NB4 (cell line): ENCODE data around the gene PLA2G12A.

Source experiments
- CTCF ChIP-seq: IDR thresholded peaks from one replicate; pipeline ENCODE4 v1.5.1; 2012; ENCODE audit warnings: low read depth, low read length
- MYC ChIP-seq: IDR thresholded peaks from 2 replicates; pipeline ENCODE4 v1.6.1; 2011; ENCODE audit warnings: low read depth, low read length
- POLR2A ChIP-seq: IDR thresholded peaks from 2 replicates; pipeline ENCODE4 v1.6.1; 2011; ENCODE audit warnings: mild to moderate bottlenecking; ENCODE audit not compliant: insufficient read length; ENCODE audit errors: extremely low read depth
- TF ChIP-seq, protein P1 (sequence below): IDR thresholded peaks from 2 replicates; pipeline ENCODE4 v1.6.1; 2011; ENCODE audit warnings: low read depth, low read length

- TF ChIP-seq CTCF, result no peak
- no peak for TF ChIP-seq POLR2A
- TF ChIP-seq, protein P1, sequence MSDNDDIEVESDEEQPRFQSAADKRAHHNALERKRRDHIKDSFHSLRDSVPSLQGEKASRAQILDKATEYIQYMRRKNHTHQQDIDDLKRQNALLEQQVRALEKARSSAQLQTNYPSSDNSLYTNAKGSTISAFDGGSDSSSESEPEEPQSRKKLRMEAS, result no peak
- TF ChIP-seq MYC, result no peak
Measured at GRCh38 chr4:109752525-109752924, 22.7 kb upstream of the PLA2G12A start.
